Endodermal cell (in vitro differentiated cells): Measurements from ENCODE around the gene GAL3ST1. TPM values are rescaled to one million over a fixed set of nuclear protein-coding genes. Genes with fewer than 3 reads are reported as not detected.
"Not testable (repeated sequence)": the region's sequence is repeated elsewhere in the genome, so short reads cannot be mapped to it uniquely, and the experiment has no call there.

Experiments
- DNase-seq: peaks from one replicate; pipeline ENCODE4 v3.0.0-alpha.2; 2017
- H3K27ac ChIP-seq: 2 replicates; pipeline ENCODE4 v1.5.1; 2013; ENCODE audit warnings: mild to moderate bottlenecking, low read depth, low read length, moderate library complexity
- H3K27me3 ChIP-seq: 2 replicates; pipeline ENCODE4 v1.6.1; 2013; ENCODE audit warnings: mild to moderate bottlenecking, low read length, moderate library complexity; ENCODE audit not compliant: insufficient read depth, control insufficient read depth, poor library complexity, severe bottlenecking
- H3K36me3 ChIP-seq: 2 replicates; pipeline ENCODE4 v1.7.0; 2013; ENCODE audit warnings: mild to moderate bottlenecking, low read length, moderate library complexity; ENCODE audit not compliant: control insufficient read depth, insufficient read depth
- H3K4me1 ChIP-seq: one replicate; pipeline ENCODE4 v1.7.0; 2013; ENCODE audit warnings: low read length; ENCODE audit not compliant: control insufficient read depth, insufficient read depth
- H3K4me3 ChIP-seq: 2 replicates; pipeline ENCODE4 v1.5.1; 2013; ENCODE audit warnings: mild to moderate bottlenecking, low read length, moderate library complexity
- H3K9ac ChIP-seq: 2 replicates; pipeline ENCODE4 v1.6.1; 2013; ENCODE audit warnings: mild to moderate bottlenecking, low read length, moderate library complexity; ENCODE audit not compliant: poor library complexity, severe bottlenecking; ENCODE audit errors: extremely low read depth
- H3K9me3 ChIP-seq: 2 replicates; pipeline ENCODE4 v1.6.1; 2013; ENCODE audit warnings: mild to moderate bottlenecking, low read length, moderate library complexity; ENCODE audit not compliant: control insufficient read depth
- H3K27ac Mint-ChIP-seq: 2 replicates; pipeline ENCODE4 v1.8.0; 2020; ENCODE audit warnings: mixed read lengths
- H3K27me3 Mint-ChIP-seq: 2 replicates; pipeline ENCODE4 v1.8.0; 2021; ENCODE audit warnings: mild to moderate bottlenecking, mixed read lengths; ENCODE audit not compliant: insufficient read depth
- H3K36me3 Mint-ChIP-seq: 2 replicates; pipeline ENCODE4 v1.8.0; 2020; ENCODE audit warnings: low read depth, mixed read lengths
- H3K4me1 Mint-ChIP-seq: 2 replicates; pipeline ENCODE4 v1.8.0; 2020; ENCODE audit warnings: mixed read lengths
- H3K4me3 Mint-ChIP-seq: 2 replicates; pipeline ENCODE4 v1.8.0; 2020; ENCODE audit warnings: mild to moderate bottlenecking, moderate library complexity, mixed read lengths
- H3K9me3 Mint-ChIP-seq: 2 replicates; pipeline ENCODE4 v1.8.0; 2020; ENCODE audit warnings: mild to moderate bottlenecking, mixed read lengths
- WGBS, 2 experiments: methylation state at CpG; one replicate each; pipeline versions ENCODE4 v1.1.5 to v1.1.7; 2013; ENCODE audit warnings: missing lambda C conversion rate in 2 of 2, mixed read lengths in 1 of 2; ENCODE audit not compliant: insufficient coverage in 1 of 2, insufficient read length in 1 of 2; 5-methylcytosine and 5-hydroxymethylcytosine counted together
- total RNA-seq, 2 donors: library from RNA; stranded (reverse); fragmentation: NEBNext Ultra II Directional in 1 of 2; extraction: Animal tissue kit (Norgen Biotek cat#: 25700) in 1 of 2; gene quantifications; 2 replicates in 1 of 2; 3 replicates in 1 of 2; pipeline ENCODE4 v1.2.1, GENCODE V29; 2021
- TF ChIP-seq, protein P1 (sequence below): fragments of 200-600 bp; sonication (generic); conservative IDR thresholded peaks from 2 replicates; pipeline ENCODE4 v1.5.0; 2021; ENCODE audit warnings: antibody characterized with exemption, mild to moderate bottlenecking

The GAL3ST1 gene
- total RNA-seq, 2 donors from 2014 or later = 26.4 to 28.3 TPM

GRCh38 chr22:30552719-30553118, 21.7 kb downstream of the GAL3ST1 start:
- no peak for DNase-seq
- Mint-ChIP-seq H3K9me3 (no peaks in the 10 kb centered on the region), H3K4me3 (no peak overlapping the region), H3K27ac (no peak overlapping the region), H3K4me1 (no peaks in the 10 kb centered on the region), H3K36me3 (peaks cover 12% of the 10 kb centered on the region), H3K27me3 (no peaks in the 10 kb centered on the region)
- Histone ChIP-seq H3K4me3 (no peak overlapping the region), H3K36me3 (no peaks in the 10 kb centered on the region), H3K4me1 (no peaks in the 10 kb centered on the region), H3K27ac (no peak overlapping the region), H3K9me3 (no peaks in the 10 kb centered on the region), H3K9ac (no peak overlapping the region), H3K27me3 (no peaks in the 10 kb centered on the region)
- TF ChIP-seq, protein P1, sequence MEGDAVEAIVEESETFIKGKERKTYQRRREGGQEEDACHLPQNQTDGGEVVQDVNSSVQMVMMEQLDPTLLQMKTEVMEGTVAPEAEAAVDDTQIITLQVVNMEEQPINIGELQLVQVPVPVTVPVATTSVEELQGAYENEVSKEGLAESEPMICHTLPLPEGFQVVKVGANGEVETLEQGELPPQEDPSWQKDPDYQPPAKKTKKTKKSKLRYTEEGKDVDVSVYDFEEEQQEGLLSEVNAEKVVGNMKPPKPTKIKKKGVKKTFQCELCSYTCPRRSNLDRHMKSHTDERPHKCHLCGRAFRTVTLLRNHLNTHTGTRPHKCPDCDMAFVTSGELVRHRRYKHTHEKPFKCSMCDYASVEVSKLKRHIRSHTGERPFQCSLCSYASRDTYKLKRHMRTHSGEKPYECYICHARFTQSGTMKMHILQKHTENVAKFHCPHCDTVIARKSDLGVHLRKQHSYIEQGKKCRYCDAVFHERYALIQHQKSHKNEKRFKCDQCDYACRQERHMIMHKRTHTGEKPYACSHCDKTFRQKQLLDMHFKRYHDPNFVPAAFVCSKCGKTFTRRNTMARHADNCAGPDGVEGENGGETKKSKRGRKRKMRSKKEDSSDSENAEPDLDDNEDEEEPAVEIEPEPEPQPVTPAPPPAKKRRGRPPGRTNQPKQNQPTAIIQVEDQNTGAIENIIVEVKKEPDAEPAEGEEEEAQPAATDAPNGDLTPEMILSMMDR = no peak
- 17 to 42% methylated on average over 1 of the region's 1 CpG for WGBS, 2 experiments

DNA sequence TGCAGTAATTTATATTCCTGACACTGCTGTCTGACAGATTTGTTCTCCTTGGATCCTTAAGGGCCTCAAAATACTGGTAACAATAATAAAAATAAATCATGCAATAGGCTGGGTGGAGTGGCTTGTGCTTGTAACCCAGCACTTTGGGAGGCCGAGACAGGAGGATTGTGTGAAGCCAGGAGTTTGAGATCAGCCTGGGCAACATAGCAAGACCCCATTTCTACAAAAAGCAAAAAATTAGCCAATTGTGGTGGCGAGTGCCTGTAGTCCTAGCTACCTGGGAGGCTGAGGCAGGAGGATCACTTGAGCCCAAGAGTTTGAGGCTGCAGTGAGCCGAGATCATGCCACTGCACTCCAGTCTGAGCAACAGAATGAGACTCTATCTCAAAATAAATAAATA, 22.7 kb downstream of the GAL3ST1 start:
- not testable (repeated sequence) for H3K4me3 Mint-ChIP-seq, H3K4me3 ChIP-seq, H3K27ac Mint-ChIP-seq, H3K36me3 ChIP-seq, H3K27ac ChIP-seq, H3K27me3 Mint-ChIP-seq, H3K9me3 Mint-ChIP-seq, H3K4me1 ChIP-seq, H3K4me1 Mint-ChIP-seq, H3K27me3 ChIP-seq, H3K9me3 ChIP-seq, DNase-seq, H3K9ac ChIP-seq
- H3K36me3 Mint-ChIP-seq = peaks cover 12% of the 10 kb centered on the region
- WGBS, 2 experiments = 94 to 95% methylated on average over 3 of the region's 3 CpGs

DNA sequence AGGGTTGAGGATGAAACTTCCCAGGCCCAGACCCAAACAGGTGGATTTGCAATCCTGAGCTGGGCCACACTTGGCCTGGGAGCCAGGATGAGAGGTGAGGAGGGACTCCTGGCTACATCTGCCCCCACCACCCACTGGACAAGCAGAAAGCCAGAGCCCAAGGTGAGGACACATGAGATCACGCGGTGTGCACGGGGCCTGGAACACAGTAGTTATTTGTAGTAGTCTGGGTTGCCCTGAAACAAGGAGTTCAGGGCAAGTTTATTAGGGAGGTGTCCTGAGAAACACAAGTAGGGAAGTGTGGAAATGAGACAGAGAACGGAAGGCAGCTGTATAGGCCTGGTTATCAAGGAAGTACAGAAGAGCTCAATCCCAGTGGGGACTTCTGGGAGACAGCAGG, 27.3 kb downstream of the GAL3ST1 start:
- Histone ChIP-seq H3K9ac (no peak overlapping the region), H3K27ac (no peak overlapping the region), H3K27me3 (peaks cover 16% of the 10 kb centered on the region), H3K36me3 (no peaks in the 10 kb centered on the region), H3K4me3 (no peak overlapping the region), H3K9me3 (no peaks in the 10 kb centered on the region), H3K4me1 (no peaks in the 10 kb centered on the region)
- H3K27me3 Mint-ChIP-seq = peaks cover 24% of the 10 kb centered on the region
- TF ChIP-seq, protein P1 = no peak
- H3K27ac Mint-ChIP-seq = no peak overlapping the region
- no peak for DNase-seq
- H3K4me3 Mint-ChIP-seq = no peak overlapping the region
- H3K4me1 Mint-ChIP-seq = no peaks in the 10 kb centered on the region
- H3K36me3 Mint-ChIP-seq = no peaks in the 10 kb centered on the region
- WGBS, 2 experiments = 89 to 93% methylated on average over 4 of the region's 4 CpGs
- H3K9me3 Mint-ChIP-seq = no peaks in the 10 kb centered on the region

GRCh38 chr22:30546616-30547015, 27.8 kb downstream of the GAL3ST1 start, which contains the start of gene SEC14L6:
Gene SEC14L6 (minus strand): TSS chr22:30546741. CDS start chr22:30546682, 59 bp downstream.
- Histone ChIP-seq H3K9ac (no peak within 1 kb of the TSS), H3K4me3 (no peak within 1 kb of the TSS), H3K36me3 (no peaks in the 10 kb centered on the region), H3K9me3 (no peaks in the 10 kb centered on the region), H3K4me1 (no peaks in the 10 kb centered on the region), H3K27me3 (peaks cover 16% of the 10 kb centered on the region), H3K27ac (no peak within 1 kb of the TSS)
- Mint-ChIP-seq H3K4me1 (peaks cover 1% of the 10 kb centered on the region), H3K27ac (no peak within 1 kb of the TSS), H3K36me3 (no peaks in the 10 kb centered on the region), H3K4me3 (no peak within 1 kb of the TSS), H3K27me3 (peaks cover 24% of the 10 kb centered on the region), H3K9me3 (no peaks in the 10 kb centered on the region)
- no peak for DNase-seq
- 90 to 92% methylated on average over 4 to 7 of the region's 7 CpGs for WGBS, 2 experiments
- TF ChIP-seq, protein P1 = no peak
